Kidney epithelial cell (primary cell): ENCODE data around the gene SGF29. TPM values are rescaled to one million over a fixed set of nuclear protein-coding genes. Genes with fewer than 3 reads are reported as not detected.
"Not testable (repeated sequence)": the region's sequence is repeated elsewhere in the genome, so short reads cannot be mapped to it uniquely, and the experiment has no call there.

Experiments used
- DNase-seq: peaks from one replicate; pipeline ENCODE4 v3.0.0-alpha.2; 2010; ENCODE audit warnings: low read depth
- H3K27me3 ChIP-seq: 2 replicates; pipeline ENCODE4 v1.6.0; 2011; ENCODE audit warnings: low read length; ENCODE audit not compliant: control insufficient read depth, insufficient read depth
- H3K36me3 ChIP-seq: 2 replicates; pipeline ENCODE4 v1.5.1; 2011; ENCODE audit warnings: low read length; ENCODE audit not compliant: control insufficient read depth, insufficient read depth
- H3K4me3 ChIP-seq: 2 replicates; pipeline ENCODE4 v1.5.1; 2011; ENCODE audit warnings: low read depth, mild to moderate bottlenecking, control low read depth, low read length
- total RNA-seq: library from RNA; depleted of rRNA; stranded (reverse); fragments of >200 nt; gene quantifications from 2 replicates; pipeline ENCODE4 v1.2.3, GENCODE V29; 2015
- TF ChIP-seq, protein P1 (sequence below): IDR thresholded peaks from 2 replicates; pipeline ENCODE4 v1.5.1; 2011; ENCODE audit warnings: mild to moderate bottlenecking, moderate library complexity, low read length, control low read depth, inconsistent platforms; ENCODE audit not compliant: insufficient read depth, poor library complexity, severe bottlenecking

The SGF29 gene
- total RNA-seq, 1 donor from 2014 or later: 32.5 TPM

GRCh38 chr16:28526201-28527099 lies 27.3 kb upstream of the SGF29 start:
- DNase-seq: no peak
- peaks cover under 1% of the 10 kb centered on the region for H3K27me3 ChIP-seq
- H3K36me3 ChIP-seq: no peaks in the 10 kb centered on the region
- TF ChIP-seq, protein P1, sequence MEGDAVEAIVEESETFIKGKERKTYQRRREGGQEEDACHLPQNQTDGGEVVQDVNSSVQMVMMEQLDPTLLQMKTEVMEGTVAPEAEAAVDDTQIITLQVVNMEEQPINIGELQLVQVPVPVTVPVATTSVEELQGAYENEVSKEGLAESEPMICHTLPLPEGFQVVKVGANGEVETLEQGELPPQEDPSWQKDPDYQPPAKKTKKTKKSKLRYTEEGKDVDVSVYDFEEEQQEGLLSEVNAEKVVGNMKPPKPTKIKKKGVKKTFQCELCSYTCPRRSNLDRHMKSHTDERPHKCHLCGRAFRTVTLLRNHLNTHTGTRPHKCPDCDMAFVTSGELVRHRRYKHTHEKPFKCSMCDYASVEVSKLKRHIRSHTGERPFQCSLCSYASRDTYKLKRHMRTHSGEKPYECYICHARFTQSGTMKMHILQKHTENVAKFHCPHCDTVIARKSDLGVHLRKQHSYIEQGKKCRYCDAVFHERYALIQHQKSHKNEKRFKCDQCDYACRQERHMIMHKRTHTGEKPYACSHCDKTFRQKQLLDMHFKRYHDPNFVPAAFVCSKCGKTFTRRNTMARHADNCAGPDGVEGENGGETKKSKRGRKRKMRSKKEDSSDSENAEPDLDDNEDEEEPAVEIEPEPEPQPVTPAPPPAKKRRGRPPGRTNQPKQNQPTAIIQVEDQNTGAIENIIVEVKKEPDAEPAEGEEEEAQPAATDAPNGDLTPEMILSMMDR: no peak
- no peak overlapping the region for H3K4me3 ChIP-seq

DNA sequence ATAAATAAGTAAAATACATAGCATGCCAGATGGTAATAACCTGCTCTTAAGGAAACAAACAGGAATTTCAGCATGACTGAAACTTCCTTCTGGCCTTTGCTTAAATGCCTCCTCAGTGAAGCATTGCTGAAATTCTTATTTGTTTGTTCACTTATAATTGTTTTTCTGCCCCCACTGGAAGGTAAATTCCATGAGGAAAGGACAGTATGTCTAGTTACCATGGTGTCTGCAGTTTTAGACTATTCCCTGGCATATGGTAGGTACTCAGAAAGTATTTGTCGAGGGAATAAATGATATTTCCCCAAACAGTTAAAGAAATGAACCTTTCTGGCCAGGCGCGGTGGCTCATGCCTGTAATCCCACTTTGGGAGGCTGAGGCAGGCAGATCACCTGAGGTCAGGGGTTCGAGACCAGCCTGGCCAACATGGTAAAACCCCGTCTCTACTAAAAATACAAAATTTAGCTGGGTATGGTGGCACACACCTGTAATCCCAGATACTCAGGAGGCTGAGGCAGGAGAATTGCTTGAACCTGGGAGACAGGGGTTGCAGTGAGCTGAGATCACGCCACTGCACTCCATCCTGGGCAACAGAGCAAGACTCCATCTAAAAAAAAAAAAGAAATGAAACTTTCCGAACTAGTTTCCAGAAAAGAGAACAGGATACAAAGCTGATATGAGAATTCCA lies 26.5 kb upstream of the SGF29 start:
- H3K36me3 ChIP-seq, H3K4me3 ChIP-seq, DNase-seq, H3K27me3 ChIP-seq: not testable (repeated sequence)

- Histone ChIP-seq H3K36me3 (no peaks in the 10 kb centered on the region), H3K27me3 (no peaks in the 10 kb centered on the region), H3K4me3 (no peak overlapping the region)
- TF ChIP-seq, protein P1: no peak
- DNase-seq: no peak
These were observed 25.7 kb upstream of the SGF29 start for GRCh38 chr16:28527985-28528384.

DNA sequence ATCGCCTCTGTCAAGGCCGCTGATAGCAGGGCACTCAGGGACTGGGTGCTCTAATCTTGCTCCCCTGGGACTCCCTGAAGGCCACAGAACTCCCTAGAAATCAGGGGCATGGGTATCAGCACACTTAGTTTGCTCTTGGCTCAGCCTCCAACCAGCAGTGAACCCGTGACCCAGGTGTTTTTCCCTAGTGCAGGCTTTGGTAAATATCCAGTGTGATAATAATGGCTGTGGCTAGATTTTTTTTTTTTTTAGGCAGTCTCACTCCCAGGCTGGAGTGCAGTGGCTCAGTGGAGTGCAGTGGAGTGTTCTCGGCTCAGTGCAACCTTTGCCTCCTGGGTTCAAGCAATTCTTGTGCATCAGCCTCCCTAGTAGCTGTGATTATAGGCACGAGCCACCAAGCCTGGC lies 25.3 kb upstream of the SGF29 start:
- TF ChIP-seq, protein P1: no peak
- Histone ChIP-seq H3K4me3 (no peak overlapping the region), H3K27me3 (no peaks in the 10 kb centered on the region), H3K36me3 (no peaks in the 10 kb centered on the region)
- no peak for DNase-seq

- no peak for DNase-seq
- no peak overlapping the region for H3K4me3 ChIP-seq
- H3K27me3 ChIP-seq: no peaks in the 10 kb centered on the region
- TF ChIP-seq, protein P1: no peak
- H3K36me3 ChIP-seq: no peaks in the 10 kb centered on the region
These were observed 24.6 kb upstream of the SGF29 start for GRCh38 chr16:28529124-28529523.
